HepG2 (cell line): ENCODE data around the gene RAE1. TPM values are rescaled to one million over a fixed set of nuclear protein-coding genes. Genes with fewer than 3 reads are reported as not detected.

Source experiments
- ATAC-seq: fragments of 200-7000 bp; cut with Tn5 transposase; 3 replicates; pipeline ENCODE4 v1.9.1; 2020; ENCODE audit warnings: mild to moderate bottlenecking, moderate library complexity
- BruUV-seq: library from RNA; stranded (reverse); fragments of 400-500 nt; replicated peaks from 2 replicates; lab custom pipeline; 2021; lab: Mats Ljungman, UMichigan
- CTCF ChIA-PET: fragments of 300-600 bp; formaldehyde crosslinking; extraction: SDS; loops from one replicate; lab custom pipeline; 2021; ENCODE audit warnings: low total read pairs, inconsistent platforms, low intra/inter-chr PET ratio; lab: Yijun Ruan, JAX
- POLR2A ChIA-PET: fragments of 350-600 bp; sonication (Branson Sonifier 250); formaldehyde crosslinking; loops from one replicate; lab custom pipeline; 2020; ENCODE audit warnings: antibody characterized with exemption, inconsistent platforms; lab: Yijun Ruan, JAX
- DNase-seq: peaks from one replicate; pipeline ENCODE4 v3.0.0-alpha.2; 2015; ENCODE audit warnings: low spot score
- FAIRE-seq: peaks from 3 replicates; lab custom pipeline; 2011; peaks lifted over from hg19 to GRCh38; lab: Jason Lieb, UNC
- H2AFZ ChIP-seq: one replicate; pipeline ENCODE4 v1.6.1; 2011; ENCODE audit warnings: low read length, inconsistent platforms
- H3K27ac ChIP-seq: fragments of 300-600 bp; 3 replicates; pipeline ENCODE4 v1.8.0; 2011; ENCODE audit warnings: mixed run types, mild to moderate bottlenecking, mixed read lengths, low read length, inconsistent platforms; ENCODE audit not compliant: insufficient read depth; ENCODE audit errors: extremely low read length
- H3K27me3 ChIP-seq, 2 experiments: fragments of 200-600 bp in 1 of 2; 2 replicates in 1 of 2; 3 replicates in 1 of 2; pipeline versions ENCODE4 v1.6.0 to v1.8.0; 2011; ENCODE audit warnings: low read length in 2 of 2, mild to moderate bottlenecking in 2 of 2, moderate library complexity in 2 of 2, inconsistent platforms in 1 of 2; ENCODE audit not compliant: insufficient read depth in 2 of 2, control insufficient read depth in 1 of 2
- H3K36me3 ChIP-seq, 2 experiments: fragments of 200-600 bp in 1 of 2; replicated peaks in 1 of 2; 2 replicates in 1 of 2; 3 replicates in 1 of 2; pipeline versions ENCODE4 v1.5.1 to v1.8.0; 2011; ENCODE audit warnings: low read length in 2 of 2, inconsistent platforms in 1 of 2; ENCODE audit not compliant: insufficient read depth in 2 of 2, control insufficient read depth in 1 of 2
- H3K4me1 ChIP-seq: 2 replicates; pipeline ENCODE4 v1.5.1; 2012; ENCODE audit warnings: low read length, inconsistent platforms; ENCODE audit not compliant: insufficient read depth
- H3K4me2 ChIP-seq: 2 replicates; pipeline ENCODE4 v1.6.0; 2011; ENCODE audit warnings: low read depth, low read length, inconsistent platforms
- H3K4me3 ChIP-seq, 3 experiments: fragments of 200-600 bp in 1 of 3; sonication (generic), shearing (Covaris generic) in 1 of 3; replicated peaks in 1 of 3; 2 replicates each; pipeline ENCODE4 v1.5.1; 2011 to 2016; ENCODE audit warnings: low read length in 3 of 3, inconsistent platforms in 2 of 3, low read depth in 2 of 3, mild to moderate bottlenecking in 2 of 3, control low read depth in 1 of 3, mixed read lengths in 1 of 3; ENCODE audit not compliant: insufficient read depth in 1 of 3
- H3K79me2 ChIP-seq: one replicate; pipeline ENCODE4 v1.6.1; 2011; ENCODE audit warnings: low read length, inconsistent platforms; ENCODE audit not compliant: insufficient read depth
- H3K9ac ChIP-seq: 2 replicates; pipeline ENCODE4 v1.6.0; 2011; ENCODE audit warnings: mild to moderate bottlenecking, low read depth, low read length, inconsistent platforms; ENCODE audit not compliant: insufficient read depth
- H3K9me3 ChIP-seq: 2 replicates; pipeline ENCODE4 v1.5.1; 2012; ENCODE audit warnings: mild to moderate bottlenecking, low read length
- H4K20me1 ChIP-seq: 2 replicates; pipeline ENCODE4 v1.6.0; 2011; ENCODE audit warnings: inconsistent platforms, mild to moderate bottlenecking, low read length, moderate library complexity; ENCODE audit not compliant: insufficient read depth
- ZHX2 ChIP-seq, 2 experiments: sonication (generic) in 1 of 2; formaldehyde crosslinking in 1 of 2; IDR thresholded peaks; 2 replicates each; pipeline versions ENCODE4 v1.6.1 to v1.9.0; 2014 to 2022; ENCODE audit warnings: antibody characterized with exemption in 1 of 2, borderline replicate concordance in 1 of 2, inconsistent platforms in 1 of 2, low read depth in 1 of 2, missing genetic modification reagents in 1 of 2
- ZNF768 ChIP-seq: sonication (generic); formaldehyde crosslinking; IDR thresholded peaks from 2 replicates; pipeline ENCODE4 v1.4.0; 2020; ENCODE audit warnings: missing genetic modification reagents
- WGBS: methylation state at CpG from one replicate; pipeline ENCODE4 v1.1.6; 2017; ENCODE audit warnings: low lambda C conversion rate; 5-methylcytosine and 5-hydroxymethylcytosine counted together
- in situ Hi-C: cut with HindIII; loops from 2 replicates; pipeline ENCODE4 v1.10.0; 2017; ENCODE audit warnings: low pct_unique_long_range_greater_than_20kb; ENCODE audit not compliant: extremely low pct_ligation_motif_present
- intact Hi-C: fragments of 100-400 bp; cut with micrococcal nuclease; formaldehyde crosslinking; loops from one replicate; pipeline ENCODE4 v1.10.0; 2022; ENCODE audit not compliant: unreplicated experiment
- polyA plus RNA-seq, 8 experiments: library from polyadenylated mRNA; depleted of rRNA in 3 of 8; stranded (reverse) in 7 of 8; unstranded in 1 of 8; fragments of >200 nt; fragmentation: Illumina TruSeq in 4 of 8; extraction: Trizol in 4 of 8; gene quantifications; 2 replicates each; pipeline versions ENCODE4 v1.2.1 to v1.2.3, GENCODE V29; 2011 to 2016; ENCODE audit warnings: low read depth in 4 of 8, missing spikeins in 1 of 8, mixed read lengths in 1 of 8; ENCODE audit not compliant: insufficient read depth in 1 of 8
- total RNA-seq, 5 experiments: library from RNA; depleted of rRNA; stranded (reverse); fragments of >200 nt; fragmentation: Illumina TruSeq; extraction: Trizol; gene quantifications; 2 replicates each; pipeline ENCODE4 v1.2.3, GENCODE V29; 2016; ENCODE audit warnings: low read depth in 1 of 5

The RAE1 gene
- total and polyA plus RNA-seq, 2 of the 13 experiments (the other 11 are each of a cell fraction or from before 2014, with no cell fraction given): 36.1 to 72.9 TPM

GRCh38 chr20:57321142-57321541 lies 29.9 kb upstream of the RAE1 start:
- no TSS peak for BruUV-seq
- Histone ChIP-seq H3K9me3 (no peaks in the 10 kb centered on the region), H2AFZ (no peak overlapping the region), H3K9ac (no peak overlapping the region), H3K27me3 (peaks cover 4 to 20% of the 10 kb centered on the region in 2 experiments; a peak in 4 of 5 replicates), H4K20me1 (no peaks in the 10 kb centered on the region), H3K4me2 (no peak overlapping the region), H3K36me3 (no peaks in the 10 kb centered on the region), H3K4me1 (no peaks in the 10 kb centered on the region), H3K27ac (no peak overlapping the region), H3K4me3 (no peak overlapping the region), H3K79me2 (no peaks in the 10 kb centered on the region)
- WGBS: 22% methylated on average over 2 of the region's 2 CpGs
- POLR2A ChIA-PET: no interaction called here
- DNase-seq (no peak), ATAC-seq (no peak), FAIRE-seq (no peak)
- peak; percentile 18; the same call in 1 of the 2 replicates for TF ChIP-seq ZNF768
- TF ChIP-seq ZHX2 (IDR thresholded peaks at IDR 0.05; ENCODE audit: low read depth): no peak
- no peak for TF ChIP-seq ZHX2 (CRISPR knock-in tag; IDR thresholded peaks at IDR 0.05; ENCODE audit: borderline replicate concordance)
- in situ Hi-C loops: no loop called here
- CTCF ChIA-PET: no interaction called here
- intact Hi-C loops: no loop called here
